22Rv1 (cell line): ENCODE data around the gene FCRLB.

Experiments
- CTCF ChIP-seq: fragments of 450-650 bp; IDR thresholded peaks from 2 replicates; pipeline ENCODE4 v1.5.1; 2017; ENCODE audit warnings: mild to moderate bottlenecking
- ZFX ChIP-seq: fragments of 450-650 bp; IDR thresholded peaks from 2 replicates; pipeline ENCODE4 v1.6.1; 2017; ENCODE audit warnings: antibody characterized with exemption, borderline replicate concordance

GRCh38 chr1:161739865-161740566 is 18.7 kb downstream of the FCRLB start:
- TF ChIP-seq CTCF: no peak
- TF ChIP-seq ZFX: no peak
